Measurements from ENCODE around the gene FGF14. TPM values are rescaled to one million over a fixed set of nuclear protein-coding genes. Genes with fewer than 3 reads are reported as not detected.
"Not testable (repeated sequence)": the region's sequence is repeated elsewhere in the genome, so short reads cannot be mapped to it uniquely, and the experiment has no call there.

The FGF14 gene
- total RNA-seq, 2 experiments from 2014 or later: not detected

GRCh38 chr13:102141625-102142472, 260.0 kb downstream of the FGF14 start:
- ATAC-seq (no peak), DNase-seq (no peak)
- H3K27me3 Mint-ChIP-seq: no peaks in the 10 kb centered on the region
- H3K27ac Mint-ChIP-seq: no peak overlapping the region
- ChIA-PET CTCF (interaction anchor here (0.6 to 1.2 kb wide), 9 partner anchors 9 to 997 kb away, joined by 3 to 5 read pairs (median 3); no protein-coding TSS in a partner anchor), POLR2A (no interaction called here)
- H3K9me3 Mint-ChIP-seq (ENCODE audit: low read depth): no peaks in the 10 kb centered on the region
- H3K4me3 Mint-ChIP-seq: no peak overlapping the region
- no peaks in the 10 kb centered on the region for H3K4me1 Mint-ChIP-seq
- intact Hi-C loops (cut with DNase I, micrococcal nuclease): loop anchor here (1.0 to 10.0 kb wide), 4 partner anchors 315 to 997 kb away; no protein-coding TSS in a partner anchor
- no peaks in the 10 kb centered on the region for H3K36me3 Mint-ChIP-seq (ENCODE audit: low read depth)

- H3K27me3 Mint-ChIP-seq: no peaks in the 10 kb centered on the region
- H3K9me3 Mint-ChIP-seq (ENCODE audit: low read depth): no peaks in the 10 kb centered on the region
- intact Hi-C loops (cut with DNase I, micrococcal nuclease): loop anchor here (2.0 to 10.0 kb wide), 3 partner anchors 417 to 995 kb away; no protein-coding TSS in a partner anchor
- H3K36me3 Mint-ChIP-seq (ENCODE audit: low read depth): no peaks in the 10 kb centered on the region
- POLR2A ChIA-PET: no interaction called here
- CTCF ChIA-PET: interaction anchor here (0.9 to 1.3 kb wide), 2 partner anchors 423 to 995 kb away, joined by 4 read pairs; no protein-coding TSS in a partner anchor
- DNase-seq: no peak
- H3K4me3 Mint-ChIP-seq: no peak overlapping the region
- no peaks in the 10 kb centered on the region for H3K4me1 Mint-ChIP-seq
- H3K27ac Mint-ChIP-seq: no peak overlapping the region
- ATAC-seq: no peak
Observed at GRCh38 chr13:102139626-102140025, 262.2 kb downstream of the FGF14 start.

- Mint-ChIP-seq H3K27ac (no peak overlapping the region), H3K36me3 (ENCODE audit: low read depth) (no peaks in the 10 kb centered on the region), H3K27me3 (no peaks in the 10 kb centered on the region), H3K4me3 (no peak overlapping the region), H3K4me1 (no peaks in the 10 kb centered on the region), H3K9me3 (ENCODE audit: low read depth) (no peaks in the 10 kb centered on the region)
- ChIA-PET CTCF (interaction anchor here (0.6 to 1.3 kb wide), 2 partner anchors 166 to 994 kb away, joined by 3 to 4 read pairs; no protein-coding TSS in a partner anchor), POLR2A (no interaction called here)
- ATAC-seq (no peak), DNase-seq (no peak)
- intact Hi-C loops (cut with DNase I, micrococcal nuclease): no loop called here
Observed at GRCh38 chr13:102138635-102139190, 263.1 kb downstream of the FGF14 start.

- intact Hi-C loops (cut with DNase I, micrococcal nuclease); H3K27ac Mint-ChIP-seq; H3K4me3 Mint-ChIP-seq; H3K9me3 Mint-ChIP-seq (ENCODE audit: low read depth); DNase-seq; POLR2A ChIA-PET; CTCF ChIA-PET; ATAC-seq; H3K4me1 Mint-ChIP-seq; H3K36me3 Mint-ChIP-seq (ENCODE audit: low read depth); H3K27me3 Mint-ChIP-seq: not testable (repeated sequence)
Observed at GRCh38 chr13:102137904-102138303, 263.9 kb downstream of the FGF14 start.

- Mint-ChIP-seq H3K4me3 (no peak overlapping the region), H3K27me3 (no peaks in the 10 kb centered on the region), H3K27ac (no peak overlapping the region), H3K36me3 (ENCODE audit: low read depth) (no peaks in the 10 kb centered on the region), H3K9me3 (ENCODE audit: low read depth) (no peaks in the 10 kb centered on the region), H3K4me1 (no peaks in the 10 kb centered on the region)
- DNase-seq (no peak), ATAC-seq (no peak)
- intact Hi-C loops (cut with DNase I, micrococcal nuclease): no loop called here
- ChIA-PET CTCF (interaction anchor here (1.0 kb wide), 1 partner anchor 384 kb away, joined by 3 read pairs; no protein-coding TSS in a partner anchor), POLR2A (no interaction called here)
Observed at GRCh38 chr13:102136735-102137296, 265.0 kb downstream of the FGF14 start.

- Mint-ChIP-seq H3K36me3 (ENCODE audit: low read depth) (no peaks in the 10 kb centered on the region), H3K27ac (no peak overlapping the region), H3K9me3 (ENCODE audit: low read depth) (no peaks in the 10 kb centered on the region), H3K4me1 (no peaks in the 10 kb centered on the region), H3K27me3 (peaks cover 4% of the 10 kb centered on the region), H3K4me3 (no peak overlapping the region)
- ChIA-PET CTCF (interaction anchor here (1.4 kb wide), 1 partner anchor 9 kb away, joined by 4 read pairs; no protein-coding TSS in a partner anchor), POLR2A (no interaction called here)
- no peak for ATAC-seq
- intact Hi-C loops (cut with DNase I, micrococcal nuclease): no loop called here
- no peak for DNase-seq
Observed at GRCh38 chr13:102132777-102133295, 269.0 kb downstream of the FGF14 start.

- Mint-ChIP-seq H3K36me3 (ENCODE audit: low read depth) (no peaks in the 10 kb centered on the region), H3K27me3 (peaks cover 4% of the 10 kb centered on the region), H3K9me3 (ENCODE audit: low read depth) (no peaks in the 10 kb centered on the region), H3K27ac (no peak overlapping the region), H3K4me3 (no peak overlapping the region), H3K4me1 (no peaks in the 10 kb centered on the region)
- POLR2A ChIA-PET: no interaction called here
- CTCF ChIA-PET: interaction anchor here (1.3 kb wide), 1 partner anchor 14 kb away, joined by 3 read pairs; no protein-coding TSS in a partner anchor
- intact Hi-C loops (cut with DNase I, micrococcal nuclease): no loop called here
- ATAC-seq (no peak), DNase-seq (no peak)
Observed at GRCh38 chr13:102131246-102131645, 270.6 kb downstream of the FGF14 start.

- Mint-ChIP-seq H3K36me3 (ENCODE audit: low read depth) (no peaks in the 10 kb centered on the region), H3K27me3 (peaks cover 4% of the 10 kb centered on the region), H3K4me3 (no peak overlapping the region), H3K27ac (no peak overlapping the region), H3K4me1 (no peaks in the 10 kb centered on the region), H3K9me3 (ENCODE audit: low read depth) (no peaks in the 10 kb centered on the region)
- ChIA-PET POLR2A (no interaction called here), CTCF (no interaction called here)
- DNase-seq (no peak), ATAC-seq (no peak)
- intact Hi-C loops (cut with DNase I, micrococcal nuclease): no loop called here
Observed at GRCh38 chr13:102128216-102128810, 273.5 kb downstream of the FGF14 start.

GRCh38 chr13:102127153-102127552, 274.7 kb downstream of the FGF14 start:
- Mint-ChIP-seq H3K36me3 (ENCODE audit: low read depth) (no peaks in the 10 kb centered on the region), H3K9me3 (ENCODE audit: low read depth) (no peaks in the 10 kb centered on the region), H3K27ac (no peak overlapping the region), H3K4me3 (no peak overlapping the region), H3K4me1 (no peaks in the 10 kb centered on the region), H3K27me3 (peaks cover 5% of the 10 kb centered on the region)
- no peak for DNase-seq
- no peak for ATAC-seq
- ChIA-PET CTCF (no interaction called here), POLR2A (no interaction called here)
- intact Hi-C loops (cut with DNase I, micrococcal nuclease): no loop called here

GRCh38 chr13:102122147-102122546, 279.7 kb downstream of the FGF14 start:
- CTCF ChIA-PET: no interaction called here
- no peaks in the 10 kb centered on the region for H3K36me3 Mint-ChIP-seq (ENCODE audit: low read depth)
- H3K27me3 Mint-ChIP-seq: peaks cover 4% of the 10 kb centered on the region
- intact Hi-C loops (cut with DNase I, micrococcal nuclease): no loop called here
- H3K4me3 Mint-ChIP-seq: no peak overlapping the region
- no peak for DNase-seq
- POLR2A ChIA-PET: no interaction called here
- no peaks in the 10 kb centered on the region for H3K9me3 Mint-ChIP-seq (ENCODE audit: low read depth)
- H3K27ac Mint-ChIP-seq: no peak overlapping the region
- no peak for ATAC-seq
- H3K4me1 Mint-ChIP-seq: no peaks in the 10 kb centered on the region

GRCh38 chr13:102117175-102117831, 284.5 kb downstream of the FGF14 start:
- ChIA-PET CTCF (no interaction called here), POLR2A (no interaction called here)
- ATAC-seq: no peak
- Mint-ChIP-seq H3K36me3 (ENCODE audit: low read depth) (no peaks in the 10 kb centered on the region), H3K27me3 (peaks cover 4% of the 10 kb centered on the region), H3K9me3 (ENCODE audit: low read depth) (no peaks in the 10 kb centered on the region), H3K4me1 (no peaks in the 10 kb centered on the region), H3K27ac (no peak overlapping the region), H3K4me3 (no peak overlapping the region)
- DNase-seq: no peak
- intact Hi-C loops (cut with DNase I, micrococcal nuclease): no loop called here

All from activated CD4-positive, alpha-beta T cell treated with anti-CD3 and anti-CD28 coated beads for 36 hours (primary cell).